ENCODE data around the gene LAMA3.

Gene LAMA3

GRCh38 chr18:23966909-23967308 lies 277.7 kb downstream of the LAMA3 start:
- Histone ChIP-seq H3K36me3 (no peaks in the 10 kb centered on the region), H3K27ac (peak overlapping the region in 6 of 11 experiments; percentile 6 to 62 (median 42); a peak in 7 of 22 replicates), H3K9ac (0 out of 22 replicates have a peak overlapping the region, but pooled peaks of 1 of the 11 experiments have one; percentile 26), H3K4me1 (peaks cover 35 to 47% (median 42%) of the 10 kb centered on the region in 10 experiments), H3K27me3 (peaks cover 0 to 4% (median 0%) of the 10 kb centered on the region in 11 experiments; a peak in 1 of 22 replicates), H3K9me3 (replicated peaks in 1 of 11) (0 out of 22 replicates have a peak, but pooled peaks cover 0 to 5% (median 0%) of the 10 kb centered on the region in 11 experiments), H3K4me3 (no peak overlapping the region), H3K4me2 (peak overlapping the region; percentile 71 to 94 (median 85)), H4K20me1 (peaks cover 0 to 10% (median 0%) of the 10 kb centered on the region in 11 experiments; a peak in 1 of 22 replicates)
- TF ChIP-seq Cebpa-rat (IDR thresholded peaks at IDR 0.05), result no peak

- peaks cover 0 to 4% (median 0%) of the 10 kb centered on the region in 11 experiments; a peak in 1 of 22 replicates for H3K27me3 ChIP-seq
- 0 out of 22 replicates have a peak, but pooled peaks cover 0 to 5% (median 0%) of the 10 kb centered on the region in 11 experiments for H3K9me3 ChIP-seq (replicated peaks in 1 of 11)
- TF ChIP-seq Cebpa-rat (IDR thresholded peaks at IDR 0.05), result no peak
- peak overlapping the region in 2 of 10 experiments; percentile 4 to 34; a peak in 4 of 20 replicates for H3K4me3 ChIP-seq
- peak overlapping the region in 8 of 11 experiments; percentile 0 to 62 (median 28); a peak in 13 of 22 replicates for H3K27ac ChIP-seq
- H3K36me3 ChIP-seq, result no peaks in the 10 kb centered on the region
- H3K4me1 ChIP-seq, result peaks cover 35 to 47% (median 42%) of the 10 kb centered on the region in 10 experiments
- peak overlapping the region in 4 of 11 experiments; percentile 11 to 33 (median 22); a peak in 4 of 22 replicates for H3K9ac ChIP-seq
- peaks cover 0 to 10% (median 0%) of the 10 kb centered on the region in 11 experiments; a peak in 1 of 22 replicates for H4K20me1 ChIP-seq
- H3K4me2 ChIP-seq, result peak overlapping the region; percentile 71 to 94 (median 85)
Observed at GRCh38 chr18:23967321-23968089, 278.3 kb downstream of the LAMA3 start.

DNA sequence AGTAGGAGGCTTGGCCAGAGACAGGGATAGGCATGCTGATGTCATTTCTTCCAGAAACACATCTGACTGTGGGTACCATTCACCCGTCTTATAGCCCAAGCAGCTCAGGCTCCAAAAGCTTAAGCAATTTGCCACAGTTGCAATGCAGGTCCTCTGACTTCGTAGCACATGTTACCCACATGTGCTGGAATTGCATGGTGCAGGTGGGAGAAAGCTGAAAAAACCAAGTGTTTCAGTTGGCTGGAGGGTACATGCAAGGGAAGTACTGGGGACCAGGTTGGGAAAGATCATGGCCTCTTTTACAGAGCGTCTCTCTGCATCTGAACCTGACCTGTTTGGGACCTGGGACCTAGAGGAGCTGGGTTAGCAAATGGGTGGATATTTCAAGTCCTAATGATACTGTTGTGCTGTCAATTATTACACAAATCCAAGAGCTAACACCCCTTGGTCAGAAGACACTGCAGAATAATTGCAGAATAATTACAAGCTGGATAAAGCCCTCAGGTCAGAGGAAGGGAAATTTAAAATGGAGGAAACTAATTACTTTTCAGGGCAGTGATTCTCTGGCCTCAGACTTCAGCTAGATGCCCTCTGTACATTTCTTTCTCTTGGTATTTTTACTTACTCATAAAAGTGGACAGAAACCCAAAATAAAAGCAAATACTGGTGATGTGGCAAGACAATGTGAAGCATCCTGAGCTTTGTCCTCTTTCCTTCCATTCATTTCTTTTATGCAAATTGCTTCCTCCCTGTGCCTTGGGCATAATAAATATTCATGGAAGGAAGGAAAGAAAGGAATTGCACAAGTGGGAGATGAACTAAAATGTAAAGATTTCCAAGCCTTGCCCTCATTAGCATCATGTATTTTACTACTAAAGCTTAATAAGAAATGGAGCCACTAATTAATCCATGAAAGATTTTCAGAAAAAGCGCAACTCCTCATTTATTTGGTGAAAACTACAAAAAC lies 279.7 kb downstream of the LAMA3 start:
- TF ChIP-seq Cebpa-rat (IDR thresholded peaks at IDR 0.05), result no peak
- Histone ChIP-seq H3K27ac (0 out of 22 replicates have a peak overlapping the region, but pooled peaks of 1 of the 11 experiments have one; percentile 52), H3K4me3 (no peak overlapping the region), H3K36me3 (no peaks in the 10 kb centered on the region), H3K27me3 (peaks cover 0 to 4% (median 0%) of the 10 kb centered on the region in 11 experiments; a peak in 1 of 22 replicates), H3K4me2 (peak overlapping the region; percentile 71 to 94 (median 85); a peak in 19 of 22 replicates), H4K20me1 (peaks cover 0 to 10% (median 0%) of the 10 kb centered on the region in 11 experiments; a peak in 1 of 22 replicates), H3K9ac (no peak overlapping the region), H3K4me1 (peaks cover 35 to 47% (median 42%) of the 10 kb centered on the region in 10 experiments), H3K9me3 (replicated peaks in 1 of 11) (peaks cover 0 to 7% (median 0%) of the 10 kb centered on the region in 11 experiments; a peak in 1 of 22 replicates)

GRCh38 chr18:23969664-23970063 lies 280.4 kb downstream of the LAMA3 start:
- Histone ChIP-seq H3K36me3 (no peaks in the 10 kb centered on the region), H3K4me1 (peaks cover 35 to 47% (median 42%) of the 10 kb centered on the region in 10 experiments), H3K9me3 (replicated peaks in 1 of 11) (peaks cover 0 to 10% (median 4%) of the 10 kb centered on the region in 11 experiments; a peak in 5 of 22 replicates), H4K20me1 (peaks cover 0 to 10% (median 0%) of the 10 kb centered on the region in 11 experiments; a peak in 1 of 22 replicates), H3K27ac (peak overlapping the region in 1 of 11 experiments; percentile 66; a peak in 3 of 22 replicates), H3K9ac (no peak overlapping the region), H3K27me3 (0 out of 22 replicates have a peak, but pooled peaks cover 0 to 4% (median 0%) of the 10 kb centered on the region in 11 experiments), H3K4me3 (no peak overlapping the region), H3K4me2 (peak overlapping the region in 8 of 11 experiments; percentile 36 to 76 (median 68); a peak in 11 of 22 replicates)
- no peak for TF ChIP-seq Cebpa-rat (IDR thresholded peaks at IDR 0.05)

DNA sequence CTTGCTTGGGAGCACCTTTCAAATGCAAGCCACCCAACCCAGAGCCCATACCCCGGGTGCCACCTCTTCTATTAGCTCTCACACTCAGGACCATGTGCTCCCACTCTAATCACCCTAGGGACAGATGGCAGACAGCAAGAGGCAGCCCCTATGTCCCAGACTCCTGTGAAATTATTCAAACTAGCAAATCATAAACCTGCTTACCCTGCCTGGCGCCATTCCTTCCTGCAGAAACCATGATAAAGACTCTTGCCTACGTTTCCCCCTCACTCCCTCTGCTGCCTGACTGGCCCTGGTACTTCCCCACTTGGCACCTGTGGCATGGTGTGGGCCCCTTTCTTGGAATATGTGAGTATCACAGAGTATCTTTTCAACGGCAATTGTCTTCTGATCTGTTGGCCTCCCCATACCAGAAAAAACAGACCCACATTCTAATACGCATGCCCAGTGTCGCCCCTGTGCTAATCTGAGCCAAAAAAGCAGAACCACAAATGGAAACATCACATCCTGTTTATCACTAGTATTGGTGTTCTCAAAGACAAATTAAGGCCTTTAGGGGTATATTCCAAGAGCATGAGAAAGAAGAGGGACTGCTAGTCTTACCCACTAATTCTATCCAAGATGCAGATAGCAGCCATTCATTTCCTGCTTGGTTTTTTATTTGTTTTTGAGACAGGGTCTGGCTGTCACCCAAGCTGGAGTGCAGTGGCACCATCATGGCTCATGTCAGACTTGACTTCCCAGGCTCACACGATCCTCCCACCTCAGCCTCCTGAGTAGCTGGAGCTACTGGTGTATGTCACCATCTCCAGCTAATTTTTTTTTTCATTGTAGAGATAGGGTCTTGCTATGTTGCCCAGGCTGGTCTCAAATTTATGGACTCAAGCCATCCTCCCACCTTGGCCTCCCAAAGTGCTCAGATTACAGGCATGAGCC lies 281.2 kb downstream of the LAMA3 start:
- Histone ChIP-seq H3K4me3 (no peak overlapping the region), H3K36me3 (no peaks in the 10 kb centered on the region), H3K27me3 (0 out of 22 replicates have a peak, but pooled peaks cover 0 to 3% (median 0%) of the 10 kb centered on the region in 11 experiments), H3K9me3 (replicated peaks in 1 of 11) (peaks cover 0 to 14% (median 7%) of the 10 kb centered on the region in 11 experiments; a peak in 5 of 22 replicates), H3K4me1 (peaks cover 35 to 47% (median 42%) of the 10 kb centered on the region in 10 experiments), H3K9ac (no peak overlapping the region), H3K4me2 (peak overlapping the region; percentile 36 to 76 (median 66)), H3K27ac (peak overlapping the region in 7 of 11 experiments; percentile 26 to 68 (median 55); a peak in 14 of 22 replicates), H4K20me1 (peaks cover 0 to 10% (median 0%) of the 10 kb centered on the region in 11 experiments; a peak in 1 of 22 replicates)
- no peak for TF ChIP-seq Cebpa-rat (IDR thresholded peaks at IDR 0.05)

- peak overlapping the region; percentile 36 to 76 (median 66); a peak in 21 of 22 replicates for H3K4me2 ChIP-seq
- H3K9ac ChIP-seq, result no peak overlapping the region
- peaks cover 35 to 47% (median 42%) of the 10 kb centered on the region in 10 experiments for H3K4me1 ChIP-seq
- no peak for TF ChIP-seq Cebpa-rat (IDR thresholded peaks at IDR 0.05)
- no peak overlapping the region for H3K4me3 ChIP-seq
- H3K9me3 ChIP-seq (replicated peaks in 1 of 11), result peaks cover 0 to 14% (median 7%) of the 10 kb centered on the region in 11 experiments; a peak in 5 of 22 replicates
- H3K27ac ChIP-seq, result peak overlapping the region in 7 of 11 experiments; percentile 25 to 68 (median 55); a peak in 11 of 22 replicates
- H3K36me3 ChIP-seq, result no peaks in the 10 kb centered on the region
- no peaks in the 10 kb centered on the region for H3K27me3 ChIP-seq
- peaks cover 0 to 10% (median 0%) of the 10 kb centered on the region in 11 experiments; a peak in 1 of 22 replicates for H4K20me1 ChIP-seq
Observed at GRCh38 chr18:23971097-23971440, 281.8 kb downstream of the LAMA3 start.

DNA sequence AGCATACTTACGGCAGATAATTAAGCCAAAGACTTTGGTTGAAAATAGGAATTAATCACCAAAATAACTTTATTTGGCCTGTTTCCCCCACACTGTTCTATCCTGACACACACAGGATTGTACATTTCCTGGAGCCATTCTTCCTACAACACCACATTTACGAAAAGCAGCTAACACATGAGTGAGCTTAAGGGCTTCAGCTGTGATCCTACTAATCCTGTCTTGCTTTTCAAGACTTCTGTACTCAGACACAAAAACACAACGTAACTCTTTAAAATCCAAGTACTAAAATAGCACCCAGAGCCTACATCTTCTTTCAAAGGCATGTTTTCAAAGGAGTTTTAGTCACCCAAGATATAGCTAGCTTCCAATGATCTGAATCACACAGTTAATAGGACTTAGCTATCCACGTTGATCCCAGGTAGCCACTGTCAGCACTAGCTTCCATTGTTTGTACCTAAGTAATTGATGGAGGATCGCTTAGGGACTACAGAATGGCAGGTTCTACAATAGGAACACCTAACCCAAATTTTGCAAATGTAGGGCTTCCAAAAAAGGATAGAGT lies 282.5 kb downstream of the LAMA3 start:
- Histone ChIP-seq H3K9ac (no peak overlapping the region), H3K27ac (no peak overlapping the region), H3K4me2 (peak overlapping the region in 2 of 11 experiments; percentile 63 to 69; a peak in 2 of 22 replicates), H4K20me1 (peaks cover 0 to 10% (median 0%) of the 10 kb centered on the region in 11 experiments; a peak in 1 of 22 replicates), H3K27me3 (no peaks in the 10 kb centered on the region), H3K4me3 (no peak overlapping the region), H3K4me1 (peaks cover 32 to 43% (median 38%) of the 10 kb centered on the region in 10 experiments), H3K36me3 (no peaks in the 10 kb centered on the region), H3K9me3 (replicated peaks in 1 of 11) (peaks cover 3 to 18% (median 13%) of the 10 kb centered on the region in 11 experiments; a peak in 18 of 22 replicates)
- TF ChIP-seq Cebpa-rat (IDR thresholded peaks at IDR 0.05), result no peak

Data from BLaER1 treated with 17β-estradiol and CSF1 and Interleukin-3, amounts not matched to agents 10 nM and 100 nM (cell line).